IPS-NIHi7 (cell line): ENCODE data around the gene SHISA5.
"Not testable (repeated sequence)": the region's sequence is repeated elsewhere in the genome, so short reads cannot be mapped to it uniquely, and the experiment has no call there.

Experiments used
- DNase-seq: peaks from one replicate; pipeline ENCODE4 v3.0.0; 2012; ENCODE audit warnings: mixed read lengths; ENCODE audit errors: extremely low spot score

SHISA5 gene

GRCh38 chr3:48477959-48478520 is 25.9 kb downstream of the SHISA5 start:
- no peak for DNase-seq

GRCh38 chr3:48476426-48477053 is 27.4 kb downstream of the SHISA5 start:
- DNase-seq = no peak

DNA sequence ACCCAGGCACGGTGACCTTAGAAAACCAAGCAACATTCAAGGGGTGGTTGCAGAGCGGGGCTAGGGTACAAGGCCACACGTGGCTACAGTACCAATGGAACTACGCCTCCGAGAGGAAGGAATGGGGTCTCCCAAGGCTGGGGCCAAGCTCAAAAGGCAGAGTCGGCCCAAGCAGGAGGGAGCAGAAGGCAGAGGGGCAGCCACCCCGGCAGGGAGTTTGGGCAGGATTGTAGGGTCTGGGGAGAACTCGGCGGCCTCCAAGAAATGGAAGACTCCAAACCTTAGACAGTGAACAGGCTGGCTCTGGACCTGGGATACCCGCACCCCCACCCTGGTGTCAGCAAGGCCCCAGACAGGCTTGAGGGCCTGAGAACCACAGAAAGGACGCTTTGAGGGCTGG is 28.8 kb downstream of the SHISA5 start:
- peak; percentile 30 for DNase-seq

- peak; percentile 89 for DNase-seq
Observed at GRCh38 chr3:48474619-48475018, 29.4 kb downstream of the SHISA5 start.

DNA sequence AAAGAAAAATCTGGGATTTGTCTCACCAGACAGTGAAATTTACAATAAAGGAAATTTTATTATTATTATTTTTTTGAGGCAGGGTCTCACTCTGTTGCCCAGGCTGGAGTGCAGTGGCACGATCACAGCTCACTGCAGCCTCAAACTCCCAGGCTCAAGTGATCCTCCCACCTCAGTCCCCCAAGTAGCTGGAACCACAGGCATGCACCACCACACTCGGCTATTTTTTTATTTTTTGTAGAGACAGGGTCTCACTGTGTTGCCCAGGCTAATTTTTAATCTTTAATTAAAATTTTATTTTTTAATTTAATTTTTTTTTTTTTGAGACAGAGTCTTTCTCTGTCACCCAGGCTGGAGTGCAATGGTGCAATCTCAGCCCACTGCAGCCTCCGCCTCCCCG is 29.9 kb downstream of the SHISA5 start:
- DNase-seq = not testable (repeated sequence)

DNA sequence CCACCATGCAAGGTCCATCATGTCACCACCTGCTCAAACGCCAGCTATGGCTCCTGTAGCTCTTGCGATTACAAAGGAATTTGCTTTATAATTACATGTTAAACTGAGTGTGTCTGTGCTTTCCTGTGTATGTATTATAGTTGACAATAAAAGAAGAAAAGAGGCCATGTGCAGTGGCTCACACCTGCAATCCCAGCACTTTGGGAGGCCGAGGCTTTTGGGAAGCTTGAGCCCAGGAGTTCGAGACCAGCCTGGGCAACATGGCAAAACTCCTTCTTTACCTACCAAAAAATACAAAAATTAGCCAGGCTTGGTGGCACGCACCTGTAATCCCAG is 30.4 kb downstream of the SHISA5 start:
- DNase-seq = no peak

DNA sequence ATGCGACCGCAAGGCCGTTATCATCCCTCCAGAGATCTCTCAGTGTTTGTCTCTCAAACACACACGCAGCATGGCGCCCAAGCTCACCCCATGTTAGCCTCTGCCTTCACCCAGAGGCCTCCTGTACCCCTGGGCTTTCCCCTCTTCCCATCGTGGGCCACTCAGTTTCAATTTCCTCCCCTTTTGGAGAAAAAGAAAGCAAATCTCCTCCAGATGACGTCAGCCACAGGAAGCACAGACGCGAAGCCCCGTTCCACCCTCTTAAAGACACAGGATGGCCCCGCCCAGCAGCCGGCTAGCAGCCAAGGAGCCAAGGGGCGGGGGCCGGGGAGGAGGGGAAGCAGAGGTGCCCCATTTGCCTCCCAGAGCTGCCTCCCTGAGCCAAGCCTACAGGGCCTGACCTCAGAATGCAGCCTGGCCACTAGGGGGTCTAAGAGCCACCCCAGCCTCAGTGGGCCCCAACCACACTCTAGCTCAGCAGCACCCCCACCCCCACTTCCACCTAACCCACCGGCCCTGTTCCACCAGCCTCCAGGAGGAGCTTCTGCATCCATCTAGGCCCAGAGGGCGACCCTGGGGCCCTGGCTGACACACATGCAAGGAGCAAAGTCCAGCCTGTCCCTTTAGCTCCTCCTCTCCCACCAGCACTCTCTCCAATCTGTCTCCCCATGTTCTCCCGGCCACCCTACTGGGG is 30.9 kb downstream of the SHISA5 start:
- peak; percentile 94 for DNase-seq

GRCh38 chr3:48472673-48472922 is 31.4 kb downstream of the SHISA5 start:
- DNase-seq = no peak

GRCh38 chr3:48470286-48470685 is 33.7 kb downstream of the SHISA5 start:
- DNase-seq = no peak

DNA sequence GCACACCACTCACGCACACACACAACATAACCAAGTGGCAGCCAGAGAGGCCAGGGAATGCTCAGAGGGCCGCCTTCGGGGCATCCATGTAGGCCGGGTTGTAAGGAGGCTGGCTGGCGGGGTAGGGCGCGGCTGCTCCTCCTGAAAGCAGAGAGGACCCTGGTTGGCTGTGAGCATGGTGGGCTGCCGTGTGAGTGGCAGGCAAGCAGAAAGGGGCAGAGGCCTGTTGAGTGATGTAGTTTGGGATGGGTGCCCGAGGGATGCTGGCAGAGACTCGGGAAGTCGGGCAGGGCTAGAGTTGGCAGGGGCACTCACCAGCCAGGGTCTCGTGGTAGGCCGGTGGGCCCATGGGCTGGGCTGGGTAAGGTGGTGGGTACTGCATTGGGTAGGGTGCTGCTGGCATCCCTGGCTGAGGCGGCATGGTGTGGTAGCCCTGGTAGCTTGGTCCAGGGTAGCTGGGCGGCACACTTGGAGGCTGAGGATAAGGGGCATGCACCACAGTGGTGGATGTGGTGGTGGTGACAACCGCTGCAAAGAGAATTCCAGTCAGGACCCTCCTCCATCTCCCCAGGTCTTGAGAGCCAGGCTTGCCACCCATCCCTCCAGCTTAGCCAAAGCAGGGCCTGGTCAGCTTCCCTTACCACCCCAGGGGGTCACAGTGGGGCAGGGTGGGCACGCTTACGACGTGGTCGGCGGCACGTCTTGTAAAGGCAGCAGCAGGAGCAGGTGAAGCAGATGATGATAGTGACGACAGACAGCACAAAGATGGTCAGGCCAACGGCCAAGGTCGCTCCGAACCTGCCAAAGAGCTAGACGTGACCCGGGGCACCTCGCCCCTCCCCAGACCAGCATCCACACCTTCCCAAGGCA is 34.7 kb downstream of the SHISA5 start:
- DNase-seq = no peak

- DNase-seq = no peak
Observed at GRCh38 chr3:48468329-48468731, 35.6 kb downstream of the SHISA5 start.

GRCh38 chr3:48467473-48468267 is 36.3 kb downstream of the SHISA5 start:
- DNase-seq = no peak

DNA sequence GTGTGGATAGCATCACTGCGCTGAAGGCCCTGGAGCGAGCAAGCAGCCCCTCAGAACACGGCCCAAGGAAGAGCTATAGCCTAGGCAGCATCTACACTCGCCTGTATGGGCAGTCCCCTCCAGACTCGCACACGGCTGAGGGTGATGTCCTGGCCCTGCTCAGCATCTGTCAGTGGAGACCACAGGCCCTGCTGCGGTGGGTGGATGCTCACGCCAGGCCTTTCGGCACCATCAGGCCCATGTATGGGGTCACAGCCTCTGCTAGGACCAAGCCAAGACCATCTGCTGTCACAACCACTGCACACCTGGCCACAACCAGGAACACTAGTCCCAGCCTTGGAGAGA is 36.9 kb downstream of the SHISA5 start:
- DNase-seq = no peak

- DNase-seq = no peak
Observed at GRCh38 chr3:48466386-48467109, 37.4 kb downstream of the SHISA5 start.

DNA sequence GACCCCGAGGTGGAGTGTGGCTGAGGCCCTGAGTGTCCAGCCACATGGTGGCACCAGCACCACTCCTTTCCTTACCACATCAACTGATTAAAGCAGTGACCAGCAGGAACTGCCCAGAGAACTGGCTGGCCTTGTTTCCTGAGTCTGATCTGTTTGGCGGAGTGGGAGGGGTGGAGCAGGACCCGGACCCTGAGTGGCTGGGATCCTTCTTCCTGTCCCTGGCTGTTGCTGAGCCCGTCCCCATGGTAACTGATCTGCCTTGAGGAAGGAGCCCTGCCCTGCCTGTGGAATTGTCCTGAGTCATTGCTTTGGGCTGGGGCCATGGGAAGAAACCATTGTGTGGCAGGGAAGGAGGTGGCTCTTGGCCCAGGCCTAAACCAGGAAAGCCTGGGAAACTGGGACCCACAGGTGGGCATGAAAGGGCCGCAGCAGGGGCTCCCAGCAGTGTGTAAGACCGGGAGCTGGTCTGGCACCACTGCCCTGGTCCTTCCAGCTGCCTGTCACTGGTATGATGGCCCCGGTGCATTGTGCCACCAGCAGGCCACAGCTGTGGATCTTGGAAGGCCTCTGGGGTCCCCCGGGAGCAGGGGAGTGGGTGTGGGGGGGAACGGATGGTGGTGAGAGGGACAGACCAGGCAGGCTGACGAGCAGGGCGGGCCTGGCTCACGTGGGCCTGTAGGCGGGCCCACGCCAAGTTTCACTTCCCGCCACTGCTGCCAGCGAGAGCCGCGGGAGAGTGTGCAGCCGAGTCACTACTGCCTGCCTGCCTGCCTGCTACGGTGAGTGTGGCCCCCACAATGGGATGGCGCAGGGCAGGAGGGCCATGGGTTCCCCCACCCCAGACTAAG is 38.2 kb downstream of the SHISA5 start:
- peak; percentile 99 for DNase-seq

DNA sequence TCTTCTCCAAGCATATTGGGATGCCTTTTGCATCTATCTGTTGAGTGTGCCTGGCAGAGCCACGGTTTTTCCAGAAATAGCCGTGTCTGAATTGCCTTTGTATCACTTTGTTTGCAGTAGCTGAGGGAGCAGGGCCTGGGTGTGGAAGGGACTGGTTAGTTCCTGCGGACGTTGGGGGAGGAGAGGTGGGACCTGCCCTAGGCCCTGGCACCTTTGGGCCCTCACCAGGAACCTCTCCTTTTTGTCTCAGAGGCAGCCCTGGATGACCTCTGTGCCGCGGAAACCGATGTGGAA is 38.8 kb downstream of the SHISA5 start:
- no peak for DNase-seq

- DNase-seq = no peak
Observed at GRCh38 chr3:48464713-48465221, 39.2 kb downstream of the SHISA5 start.

GRCh38 chr3:48463703-48464102 is 40.3 kb downstream of the SHISA5 start:
- DNase-seq = no peak

GRCh38 chr3:48461767-48462166 is 42.2 kb downstream of the SHISA5 start:
- DNase-seq = not testable (repeated sequence)

GRCh38 chr3:48460517-48460902 is 43.5 kb downstream of the SHISA5 start:
- no peak for DNase-seq
